Measurements from ENCODE around the gene WDR47. TPM values are rescaled to one million over a fixed set of nuclear protein-coding genes. Genes with fewer than 3 reads are reported as not detected.
"Not testable (repeated sequence)": the region's sequence is repeated elsewhere in the genome, so short reads cannot be mapped to it uniquely, and the experiment has no call there.

Gene WDR47
- total and polyA plus RNA-seq, 7 donors: 5.7 to 19.6 (median 14.2) TPM

GRCh38 chr1:109059026-109059425 is 17.1 kb upstream of the WDR47 start:
- TF ChIP-seq CTCF (IDR thresholded peaks at IDR 0.05): no peak
- H3K9me3 ChIP-seq: no peaks in the 10 kb centered on the region
- ATAC-seq: no peak
- no peak overlapping the region for H3K4me3 ChIP-seq
- peaks cover 8% of the 10 kb centered on the region for H3K4me1 ChIP-seq
- H3K36me3 ChIP-seq (ENCODE audit: insufficient read depth in 1 of 2, low read depth in 1 of 2): peaks cover 0 to 17% of the 10 kb centered on the region in 2 donors
- H3K27ac ChIP-seq: no peak overlapping the region
- intact Hi-C loops (cut with DNase I): no loop called here
- no peak for DNase-seq
- no peaks in the 10 kb centered on the region for H3K27me3 ChIP-seq (ENCODE audit: insufficient read depth in 3 of 3, low read length in 2 of 3)

DNA sequence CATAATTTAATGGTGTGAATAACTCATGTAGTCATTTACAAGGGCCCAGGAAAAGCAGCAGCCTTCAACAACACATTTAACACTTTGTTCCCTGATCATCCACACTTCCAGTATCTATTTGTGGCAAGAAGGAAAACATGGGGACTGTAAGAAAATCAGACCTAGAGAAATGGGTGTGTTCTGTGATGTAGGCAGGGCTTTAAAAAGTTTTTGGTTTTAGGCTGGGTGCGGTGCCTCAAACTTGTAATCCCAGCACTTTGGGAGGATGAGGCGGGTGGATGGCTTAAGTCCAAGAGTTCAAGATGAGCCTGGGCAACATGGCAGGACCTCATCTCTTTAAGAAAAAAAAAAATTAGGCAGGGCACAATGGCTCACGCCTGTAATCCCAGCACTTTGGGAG is 14.2 kb upstream of the WDR47 start:
- no peak for DNase-seq
- Histone ChIP-seq H3K27ac (no peak overlapping the region), H3K36me3 (ENCODE audit: insufficient read depth in 1 of 2, low read depth in 1 of 2) (no peaks in the 10 kb centered on the region), H3K9me3 (no peaks in the 10 kb centered on the region), H3K4me3 (no peak overlapping the region), H3K27me3 (ENCODE audit: insufficient read depth in 3 of 3, low read length in 2 of 3) (no peaks in the 10 kb centered on the region), H3K4me1 (peaks cover 5% of the 10 kb centered on the region)
- intact Hi-C loops (cut with DNase I): no loop called here
- ATAC-seq: no peak
- TF ChIP-seq CTCF (IDR thresholded peaks at IDR 0.05): no peak
- 82 to 85% (median 84%) methylated on average over 3 of the region's 3 CpGs for WGBS, 3 donors

DNA sequence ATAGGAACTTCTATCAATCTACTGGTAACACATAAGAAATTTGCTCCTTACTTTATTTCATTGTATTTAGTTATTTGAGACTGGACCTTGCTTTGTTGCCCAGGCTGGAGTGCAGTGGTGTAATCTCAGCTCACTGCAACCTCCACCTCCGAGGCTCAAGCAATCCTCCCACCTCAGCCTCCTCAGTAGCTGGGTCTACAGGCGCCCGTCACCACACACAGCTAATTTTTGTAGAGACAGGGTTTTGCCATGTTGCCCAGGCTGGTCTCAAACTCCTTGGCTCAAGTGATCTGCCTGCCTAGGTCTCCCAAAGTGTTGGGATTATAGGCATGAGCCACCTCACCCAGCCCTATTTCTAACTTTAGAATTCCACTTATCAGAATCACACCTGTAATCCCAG is 10.2 kb upstream of the WDR47 start:
- H3K4me3 ChIP-seq; intact Hi-C loops (cut with DNase I); H3K27ac ChIP-seq; ATAC-seq; DNase-seq; H3K36me3 ChIP-seq (ENCODE audit: insufficient read depth in 1 of 2, low read depth in 1 of 2); H3K9me3 ChIP-seq; H3K27me3 ChIP-seq (ENCODE audit: insufficient read depth in 3 of 3, low read length in 2 of 3); H3K4me1 ChIP-seq: not testable (repeated sequence)
- WGBS, 3 donors: 91 to 98% (median 93%) methylated on average over 3 of the region's 3 CpGs

DNA sequence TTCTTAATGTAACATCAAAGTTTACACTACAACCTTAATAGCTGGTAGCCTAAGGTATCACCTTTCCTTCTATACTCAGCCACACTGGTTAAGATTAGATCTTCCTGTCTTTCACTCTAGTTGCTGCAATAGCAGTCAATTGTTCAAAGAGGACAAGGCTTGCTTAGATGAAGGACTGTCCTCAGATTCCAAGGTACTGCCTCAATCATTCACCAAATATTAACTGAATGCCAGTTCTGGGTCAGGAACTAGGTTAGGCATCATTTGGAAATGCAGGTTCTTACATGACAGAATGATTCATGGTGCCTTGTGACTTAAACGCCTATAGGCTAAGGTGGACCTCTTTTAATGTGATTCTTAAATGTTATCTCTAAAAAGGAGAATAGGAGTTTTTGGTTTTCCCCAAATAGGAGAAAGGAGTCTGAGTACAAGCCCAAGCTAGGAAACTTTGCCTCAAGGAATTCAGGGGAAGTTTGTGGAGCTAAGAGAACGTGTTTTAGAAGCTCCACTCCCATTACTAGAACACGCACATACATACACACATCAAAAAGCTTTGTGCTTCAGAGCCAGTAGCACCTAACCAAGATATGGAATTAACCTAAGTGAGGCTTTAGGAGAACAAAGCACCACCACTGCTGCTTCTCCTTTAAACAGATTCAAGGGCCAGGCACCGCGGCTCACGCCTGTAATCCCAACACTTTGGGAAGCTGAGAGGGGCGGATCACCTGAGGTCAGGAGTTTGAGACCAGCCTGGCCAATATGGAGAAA is 8.5 kb upstream of the WDR47 start:
- no peak for TF ChIP-seq CTCF (IDR thresholded peaks at IDR 0.05)
- no peak overlapping the region for H3K4me3 ChIP-seq

GRCh38 chr1:109048335-109048734 is 6.4 kb upstream of the WDR47 start:
- WGBS, 3 donors: 37 to 41% (median 40%) methylated on average over 2 of the region's 2 CpGs
- no peaks in the 10 kb centered on the region for H3K4me1 ChIP-seq
- no peaks in the 10 kb centered on the region for H3K27me3 ChIP-seq (ENCODE audit: insufficient read depth in 3 of 3, low read length in 2 of 3)
- no peaks in the 10 kb centered on the region for H3K9me3 ChIP-seq
- DNase-seq (no peak), ATAC-seq (no peak)
- no peak overlapping the region for H3K4me3 ChIP-seq
- intact Hi-C loops (cut with DNase I): loop anchor here in 1 of 2 donors (10.0 kb wide), 1 partner anchor 84 kb away; the partner anchor contains the start of gene CLCC1
- no peak overlapping the region for H3K27ac ChIP-seq
- TF ChIP-seq CTCF (IDR thresholded peaks at IDR 0.05): no peak
- H3K36me3 ChIP-seq (ENCODE audit: insufficient read depth in 1 of 2, low read depth in 1 of 2): no peaks in the 10 kb centered on the region

More for the DNA sequence above, 8.5 kb upstream of the WDR47 start:
- Histone ChIP-seq H3K9me3 (no peaks in the 10 kb centered on the region), H3K36me3 (ENCODE audit: insufficient read depth in 1 of 2, low read depth in 1 of 2) (no peaks in the 10 kb centered on the region), H3K4me1 (no peaks in the 10 kb centered on the region), H3K27ac (no peak overlapping the region), H3K27me3 (ENCODE audit: insufficient read depth in 3 of 3, low read length in 2 of 3) (no peaks in the 10 kb centered on the region)
- WGBS, 3 donors: 72 to 79% (median 77%) methylated on average over 7 of the region's 7 CpGs
- ATAC-seq (no peak), DNase-seq (no peak)
- intact Hi-C loops (cut with DNase I): no loop called here
